Mesothelial cell of epicardium (in vitro differentiated cells): ENCODE results near the gene EDIL3. TPM values are rescaled to one million over a fixed set of nuclear protein-coding genes. Genes with fewer than 3 reads are reported as not detected.

Experiments
- DNase-seq, 2 experiments: peaks; one replicate each; pipeline ENCODE4 v3.0.0; 2021; ENCODE audit warnings: low spot score in 2 of 2; ENCODE audit not compliant: unreplicated experiment in 2 of 2
- H3K27ac Mint-ChIP-seq: 2 replicates; pipeline ENCODE4 v1.8.0; 2021; ENCODE audit warnings: mixed read lengths
- H3K27me3 Mint-ChIP-seq: 2 replicates; pipeline ENCODE4 v1.8.0; 2021; ENCODE audit warnings: low read depth, mixed read lengths
- H3K36me3 Mint-ChIP-seq: 2 replicates; pipeline ENCODE4 v1.8.0; 2021; ENCODE audit warnings: mixed read lengths
- H3K4me1 Mint-ChIP-seq: 2 replicates; pipeline ENCODE4 v1.8.0; 2021; ENCODE audit warnings: mixed read lengths
- H3K4me3 Mint-ChIP-seq: 2 replicates; pipeline ENCODE4 v1.8.0; 2021; ENCODE audit warnings: mild to moderate bottlenecking, moderate library complexity, mixed read lengths
- H3K9me3 Mint-ChIP-seq: 2 replicates; pipeline ENCODE4 v1.8.0; 2021; ENCODE audit warnings: mixed read lengths
- CTCF ChIP-seq: fragments of 200-600 bp; sonication (generic); IDR thresholded peaks from one replicate; pipeline ENCODE4 v1.5.0; 2021; ENCODE audit warnings: antibody characterized with exemption; ENCODE audit not compliant: unreplicated experiment
- total RNA-seq: library from RNA; stranded (reverse); gene quantifications from 3 replicates; pipeline ENCODE4 v1.2.1, GENCODE V29; 2021

EDIL3 gene
- total RNA-seq, 1 donor from 2014 or later, result 51.3 TPM

- no peaks in the 10 kb centered on the region for H3K4me1 Mint-ChIP-seq
- DNase-seq, result no peak
- peaks cover 5% of the 10 kb centered on the region for H3K36me3 Mint-ChIP-seq
- peaks cover 11% of the 10 kb centered on the region for H3K9me3 Mint-ChIP-seq
- no peaks in the 10 kb centered on the region for H3K27me3 Mint-ChIP-seq
- H3K27ac Mint-ChIP-seq, result no peak overlapping the region
- H3K4me3 Mint-ChIP-seq, result no peak overlapping the region
- no peak for TF ChIP-seq CTCF
Observed at GRCh38 chr5:84364043-84364442, 20.6 kb downstream of the EDIL3 start.

GRCh38 chr5:84362061-84362720 lies 22.5 kb downstream of the EDIL3 start:
- Mint-ChIP-seq H3K27ac (no peak overlapping the region), H3K9me3 (no peaks in the 10 kb centered on the region), H3K4me1 (no peaks in the 10 kb centered on the region), H3K27me3 (no peaks in the 10 kb centered on the region), H3K36me3 (no peaks in the 10 kb centered on the region), H3K4me3 (no peak overlapping the region)
- TF ChIP-seq CTCF, result no peak
- no peak for DNase-seq

GRCh38 chr5:84361572-84361971 lies 23.1 kb downstream of the EDIL3 start:
- Mint-ChIP-seq H3K27me3 (no peaks in the 10 kb centered on the region), H3K36me3 (peaks cover under 1% of the 10 kb centered on the region), H3K9me3 (no peaks in the 10 kb centered on the region), H3K27ac (no peak overlapping the region), H3K4me1 (no peaks in the 10 kb centered on the region), H3K4me3 (no peak overlapping the region)
- TF ChIP-seq CTCF, result no peak
- no peak for DNase-seq

- no peak for TF ChIP-seq CTCF
- H3K4me3 Mint-ChIP-seq, result no peak overlapping the region
- H3K9me3 Mint-ChIP-seq, result peaks cover 2% of the 10 kb centered on the region
- no peaks in the 10 kb centered on the region for H3K27me3 Mint-ChIP-seq
- H3K36me3 Mint-ChIP-seq, result peaks cover 7% of the 10 kb centered on the region
- DNase-seq, result no peak
- no peak overlapping the region for H3K27ac Mint-ChIP-seq
- no peaks in the 10 kb centered on the region for H3K4me1 Mint-ChIP-seq
Observed at GRCh38 chr5:84360056-84360455, 24.6 kb downstream of the EDIL3 start.

- Mint-ChIP-seq H3K27me3 (no peaks in the 10 kb centered on the region), H3K36me3 (peaks cover 11% of the 10 kb centered on the region), H3K4me3 (no peak overlapping the region), H3K4me1 (no peaks in the 10 kb centered on the region), H3K9me3 (peaks cover 19% of the 10 kb centered on the region), H3K27ac (no peak overlapping the region)
- no peak for DNase-seq
- no peak for TF ChIP-seq CTCF
Observed at GRCh38 chr5:84354101-84354500, 30.6 kb downstream of the EDIL3 start.

- H3K27me3 Mint-ChIP-seq, result no peaks in the 10 kb centered on the region
- TF ChIP-seq CTCF, result no peak
- H3K36me3 Mint-ChIP-seq, result no peaks in the 10 kb centered on the region
- no peak overlapping the region for H3K27ac Mint-ChIP-seq
- no peak overlapping the region for H3K4me3 Mint-ChIP-seq
- no peaks in the 10 kb centered on the region for H3K9me3 Mint-ChIP-seq
- no peak for DNase-seq
- H3K4me1 Mint-ChIP-seq, result peaks cover 5% of the 10 kb centered on the region
Observed at GRCh38 chr5:84344788-84345187, 39.9 kb downstream of the EDIL3 start.
